Prostate gland (tissue), 2 donors: ENCODE measurements around the gene BIRC5. TPM values are rescaled to one million over a fixed set of nuclear protein-coding genes. Genes with fewer than 3 reads are reported as not detected.

Experiments
- DNase-seq: peaks from one replicate; pipeline ENCODE4 v3.0.0-alpha.2; 2019; ENCODE audit warnings: low spot score
- H3K27ac ChIP-seq, 2 donors: fragments of 200-600 bp; sonication (generic); 2 replicates each; pipeline ENCODE4 v1.5.1; 2017 to 2019
- H3K27me3 ChIP-seq: fragments of 200-600 bp; sonication (generic); replicated peaks from 2 replicates; pipeline ENCODE4 v1.5.1; 2019; ENCODE audit not compliant: insufficient read depth
- H3K36me3 ChIP-seq, 2 donors: fragments of 200-600 bp; sonication (generic); 1 replicate in 1 of 2; 2 replicates in 1 of 2; pipeline versions ENCODE4 v1.5.1 to v1.8.1; 2017 to 2019
- H3K4me1 ChIP-seq: fragments of 200-600 bp; sonication (generic); replicated peaks from 2 replicates; pipeline ENCODE4 v1.5.1; 2019
- H3K4me3 ChIP-seq, 2 donors: fragments of 200-600 bp; sonication (generic); 2 replicates each; pipeline ENCODE4 v1.5.1; 2017 to 2019
- H3K9me3 ChIP-seq: fragments of 200-600 bp; sonication (generic); 2 replicates; pipeline ENCODE4 v1.5.1; 2017
- CTCF ChIP-seq, 4 experiments: fragments of 200-600 bp in 2 of 4; fragments of 450-650 bp in 2 of 4; sonication (generic) in 2 of 4; IDR thresholded peaks; 1 replicate in 3 of 4; 2 replicates in 1 of 4; pipeline ENCODE4 v1.5.1; 2016 to 2019; ENCODE audit warnings: antibody characterized with exemption in 4 of 4, mild to moderate bottlenecking in 2 of 4, moderate library complexity in 2 of 4
- POLR2A ChIP-seq: fragments of 450-650 bp; IDR thresholded peaks from one replicate; pipeline ENCODE4 v1.6.1; 2016; ENCODE audit warnings: antibody characterized with exemption, mild to moderate bottlenecking
- POLR2AphosphoS5 ChIP-seq: sonication (generic); formaldehyde crosslinking; IDR thresholded peaks from one replicate; pipeline ENCODE4 v1.6.1; 2017; ENCODE audit warnings: antibody characterized with exemption
- WGBS: methylation state at CpG from one replicate; pipeline ENCODE4 v1.1.5; 2018; 5-methylcytosine and 5-hydroxymethylcytosine counted together
- intact Hi-C: fragments of 100-400 bp; cut with DNase I; formaldehyde crosslinking; loops from one replicate; pipeline ENCODE4 v1.14.2; 2022
- total RNA-seq, 2 donors: library from RNA; depleted of rRNA; stranded (reverse); fragments of >200 nt; gene quantifications; one replicate each; pipeline ENCODE4 v1.1.0, GENCODE V29; 2016

BIRC5 gene
- total RNA-seq, 2 donors from 2014 or later: 4.6 to 7.0 TPM

DNA sequence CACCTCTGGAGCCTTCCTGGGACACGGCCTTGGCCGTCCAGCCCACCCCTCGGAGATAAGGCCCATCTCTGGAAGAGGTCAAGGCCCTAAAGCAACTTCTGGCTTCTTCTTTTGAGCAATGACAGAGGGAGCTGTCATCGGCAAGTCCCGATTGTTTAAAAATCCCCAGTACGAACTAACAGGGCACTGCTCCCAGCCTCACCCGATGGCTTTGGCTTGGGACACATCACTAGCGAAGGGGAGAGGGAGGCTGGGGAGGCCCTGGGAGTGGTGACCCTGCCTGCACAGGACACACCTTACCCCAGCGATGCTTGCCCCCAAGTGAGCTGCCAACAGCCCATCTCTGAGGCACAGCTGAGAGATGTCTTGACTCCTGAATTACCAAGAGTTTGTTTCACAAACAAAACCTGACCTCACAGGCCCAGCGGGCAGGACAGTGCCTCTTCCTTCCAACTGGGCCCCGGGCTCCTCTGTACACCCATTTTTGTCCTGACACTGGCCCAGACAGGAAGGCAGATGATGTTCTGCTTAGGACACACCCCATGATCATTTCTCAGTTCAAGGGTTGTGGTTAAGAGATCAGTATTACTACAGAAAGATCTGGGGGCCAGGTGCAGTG, 40.8 kb upstream of the BIRC5 start:
- Histone ChIP-seq H3K36me3 (peaks cover 0 to 6% of the 10 kb centered on the region in 2 donors), H3K27ac (peak overlapping the region; percentile 76 to 95), H3K9me3 (no peaks in the 10 kb centered on the region), H3K4me3 (no peak overlapping the region), H3K4me1 (peaks cover 18% of the 10 kb centered on the region), H3K27me3 (no peaks in the 10 kb centered on the region)
- WGBS: 46% methylated on average over 11 of the region's 11 CpGs
- DNase-seq: no peak
- TF ChIP-seq POLR2A (no peak), POLR2AphosphoS5 (no peak), CTCF (IDR thresholded peaks at IDR 0.05) (no peak)
- intact Hi-C loops: loop anchor here (10.0 kb wide), 1 partner anchor 128 kb away; no protein-coding TSS in a partner anchor

DNA sequence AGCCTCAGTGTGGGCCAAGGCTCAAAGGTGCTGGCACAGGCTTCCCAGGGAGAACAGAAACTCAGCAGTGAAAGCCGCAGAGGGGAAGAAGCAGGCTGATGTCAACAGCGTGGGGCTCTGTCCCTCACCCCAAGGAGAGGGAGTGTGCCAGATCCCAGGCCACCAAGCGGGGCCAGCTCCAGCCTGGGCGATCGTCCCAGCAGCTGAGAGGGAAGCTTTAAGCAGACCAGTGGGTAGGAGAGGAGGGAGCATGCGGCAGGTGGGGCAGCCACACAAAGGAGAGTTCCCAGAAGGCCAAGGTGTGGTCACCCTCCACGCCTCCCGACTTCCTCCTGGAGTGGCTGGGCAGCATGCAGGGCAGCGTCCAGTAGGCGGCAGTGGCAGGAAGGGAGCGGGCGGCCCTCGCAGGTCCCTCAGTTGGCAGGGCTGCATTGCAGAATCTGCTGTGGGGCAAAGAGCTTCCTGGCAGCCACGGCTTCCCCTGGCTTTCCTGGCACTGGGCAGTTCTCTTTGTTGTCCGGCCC, 39.6 kb upstream of the BIRC5 start:
- Histone ChIP-seq H3K27ac (peak overlapping the region; percentile 76 to 95), H3K36me3 (peaks cover 0 to 6% of the 10 kb centered on the region in 2 donors), H3K9me3 (no peaks in the 10 kb centered on the region), H3K27me3 (no peaks in the 10 kb centered on the region), H3K4me3 (no peak overlapping the region), H3K4me1 (peaks cover 18% of the 10 kb centered on the region)
- peak; percentile 84 for DNase-seq
- 41% methylated on average over 6 of the region's 15 CpGs for WGBS
- intact Hi-C loops: loop anchor here (10.0 kb wide), 1 partner anchor 130 kb away; no protein-coding TSS in a partner anchor
- TF ChIP-seq CTCF (IDR thresholded peaks at IDR 0.05): peak; percentile 33 to 89 (median 72)
- peak; percentile 76 for TF ChIP-seq POLR2AphosphoS5
- peak; percentile 38 for TF ChIP-seq POLR2A

DNA sequence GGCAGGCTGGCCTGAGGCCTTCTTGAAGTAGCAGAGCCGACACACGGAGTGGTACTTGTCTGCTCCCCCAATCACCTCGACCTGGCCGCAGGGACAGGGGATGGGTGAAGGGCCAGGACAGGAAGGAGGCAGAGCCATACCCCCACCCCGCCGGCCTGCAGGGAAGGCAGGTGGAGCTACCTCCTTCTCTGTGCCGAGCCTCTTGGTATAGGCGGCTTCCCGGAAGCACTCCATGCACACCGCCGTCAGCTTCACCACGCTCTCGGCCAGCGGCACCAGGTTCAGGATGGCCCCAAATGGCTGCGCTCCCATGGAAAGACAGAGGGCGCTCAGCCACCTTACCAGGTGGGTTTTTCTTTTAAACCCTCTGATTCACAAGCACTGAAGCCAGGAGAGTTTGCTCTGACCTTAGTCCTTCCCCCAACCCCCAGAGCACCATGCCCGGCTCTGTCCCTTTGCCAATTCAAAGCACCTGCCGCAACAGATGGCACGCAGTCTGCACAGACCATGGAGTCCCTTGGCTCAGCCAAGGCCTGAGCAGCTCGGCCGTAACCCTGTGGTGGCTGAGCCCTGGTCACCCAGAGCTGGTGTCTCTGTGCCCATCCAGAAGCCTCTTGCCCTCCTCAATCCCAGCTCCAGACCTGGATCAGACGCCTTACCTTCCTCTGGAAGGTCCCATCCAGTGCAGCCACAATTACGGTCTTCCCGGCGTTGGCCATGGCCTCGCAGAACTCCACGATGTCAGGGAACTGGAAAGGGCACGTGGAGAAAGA, 39.0 kb upstream of the BIRC5 start:
- H3K9me3 ChIP-seq: no peaks in the 10 kb centered on the region
- no peak for DNase-seq
- 75% methylated on average over 28 of the region's 28 CpGs for WGBS
- TF ChIP-seq CTCF (IDR thresholded peaks at IDR 0.05): peak in 1 of 4 experiments; percentile 1
- TF ChIP-seq POLR2A: no peak
- H3K4me1 ChIP-seq: peaks cover 18% of the 10 kb centered on the region
- H3K36me3 ChIP-seq: peaks cover 0 to 6% of the 10 kb centered on the region in 2 donors
- no peaks in the 10 kb centered on the region for H3K27me3 ChIP-seq
- intact Hi-C loops: loop anchor here (10.0 kb wide), 1 partner anchor 130 kb away; no protein-coding TSS in a partner anchor
- H3K4me3 ChIP-seq: no peak overlapping the region
- peak overlapping the region; percentile 76 to 95 for H3K27ac ChIP-seq

DNA sequence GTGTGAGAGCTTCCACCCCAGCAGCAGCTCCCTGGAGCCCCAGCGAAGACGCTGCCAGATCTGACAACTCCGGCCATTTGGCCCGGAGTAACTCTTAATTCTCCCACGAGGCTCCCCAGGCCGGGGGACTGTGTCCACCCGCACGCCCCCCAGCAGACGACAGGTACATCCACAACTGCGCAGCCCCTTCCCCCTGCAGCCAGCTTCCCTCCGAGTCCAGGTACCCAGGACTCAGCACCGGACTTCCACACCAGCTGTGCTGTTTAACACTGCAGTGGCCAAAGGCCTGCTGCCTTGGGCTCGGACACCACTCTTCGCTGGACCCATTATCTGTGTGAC, 38.4 kb upstream of the BIRC5 start:
- TF ChIP-seq POLR2A (no peak), CTCF (IDR thresholded peaks at IDR 0.05) (no peak), POLR2AphosphoS5 (no peak)
- H3K27ac ChIP-seq: peak overlapping the region; percentile 76 to 95
- H3K4me3 ChIP-seq: no peak overlapping the region
- peaks cover 18% of the 10 kb centered on the region for H3K4me1 ChIP-seq
- peaks cover 0 to 6% of the 10 kb centered on the region in 2 donors for H3K36me3 ChIP-seq
- H3K9me3 ChIP-seq: no peaks in the 10 kb centered on the region
- DNase-seq: no peak
- intact Hi-C loops: loop anchor here (10.0 kb wide), 1 partner anchor 131 kb away; no protein-coding TSS in a partner anchor
- no peaks in the 10 kb centered on the region for H3K27me3 ChIP-seq
- 67% methylated on average over 14 of the region's 14 CpGs for WGBS
